Activated CD4-positive, alpha-beta T cell treated with anti-CD3 and anti-CD28 coated beads, Interleukin-2, amount 10 ng/mL, durations not matched to agents 7 days and 5 days (primary cell): ENCODE data around the gene MTFR1L. TPM values are rescaled to one million over a fixed set of nuclear protein-coding genes. Genes with fewer than 3 reads are reported as not detected.
"Not testable (repeated sequence)": the region's sequence is repeated elsewhere in the genome, so short reads cannot be mapped to it uniquely, and the experiment has no call there.

Source experiments
- CTCF ChIA-PET: fragments of 350-600 bp; sonication (Branson Sonifier 250); formaldehyde crosslinking; loops from one replicate; lab custom pipeline; 2021; ENCODE audit warnings: antibody characterized with exemption; lab: Charles Lee
- POLR2A ChIA-PET: fragments of 350-600 bp; sonication (Branson Sonifier 250); formaldehyde crosslinking; loops from one replicate; lab custom pipeline; 2021; ENCODE audit warnings: antibody characterized with exemption; lab: Charles Lee
- DNase-seq: peaks from one replicate; pipeline ENCODE4 v3.0.0-alpha.2; 2020
- H3K27ac Mint-ChIP-seq: one replicate; pipeline ENCODE4 v1.8.0; 2021; ENCODE audit warnings: mild to moderate bottlenecking, moderate library complexity, mixed read lengths
- H3K27me3 Mint-ChIP-seq: one replicate; pipeline ENCODE4 v1.8.0; 2021; ENCODE audit warnings: mixed read lengths
- H3K36me3 Mint-ChIP-seq: one replicate; pipeline ENCODE4 v1.8.0; 2021; ENCODE audit warnings: low read depth, mixed read lengths
- H3K4me1 Mint-ChIP-seq: one replicate; pipeline ENCODE4 v1.8.0; 2021; ENCODE audit warnings: mixed read lengths
- H3K4me3 Mint-ChIP-seq: one replicate; pipeline ENCODE4 v1.8.0; 2021; ENCODE audit warnings: mild to moderate bottlenecking, moderate library complexity, mixed read lengths
- H3K9me3 Mint-ChIP-seq: one replicate; pipeline ENCODE4 v1.8.0; 2021; ENCODE audit warnings: mixed read lengths
- total RNA-seq, 2 experiments: library from RNA; stranded (reverse); gene quantifications; one replicate each; pipeline ENCODE4 v1.2.3, GENCODE V29; 2021

The MTFR1L gene
- total RNA-seq, 2 experiments from 2014 or later = 38.9 to 42.1 TPM

DNA sequence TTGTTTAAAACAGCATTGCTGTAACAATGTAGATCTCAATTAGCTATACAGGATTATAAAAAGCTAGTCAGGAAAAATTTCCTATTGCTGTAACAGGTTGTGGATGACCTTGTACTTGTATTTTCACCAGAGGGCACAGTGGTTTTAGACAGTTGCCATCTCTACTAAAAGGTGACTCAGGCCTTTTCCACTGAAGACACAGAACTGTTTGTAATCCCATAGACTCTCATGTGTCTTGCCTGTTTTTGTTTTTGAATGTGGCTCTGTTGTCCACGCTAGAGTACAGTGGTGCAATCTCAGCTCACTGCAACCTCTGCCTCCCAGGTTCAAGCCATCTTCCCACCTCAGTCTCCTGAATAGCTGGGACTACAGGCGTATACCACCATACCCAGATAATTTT is 5.9 kb downstream of the MTFR1L start:
- POLR2A ChIA-PET = interaction anchor here (0.6 kb wide), 1 partner anchor 395 kb away, joined by 3 read pairs; no protein-coding TSS in a partner anchor
- H3K27ac Mint-ChIP-seq = no peak overlapping the region
- peaks cover 16% of the 10 kb centered on the region for H3K4me1 Mint-ChIP-seq
- CTCF ChIA-PET = interaction anchor here (0.6 to 1.9 kb wide), 3 partner anchors 9 to 172 kb away, joined by 3 to 4 read pairs (median 3); partner anchors contain the start of gene PAFAH2
- no peaks in the 10 kb centered on the region for H3K27me3 Mint-ChIP-seq
- DNase-seq = no peak
- no peak overlapping the region for H3K4me3 Mint-ChIP-seq
- H3K9me3 Mint-ChIP-seq = no peaks in the 10 kb centered on the region
- peaks cover 39% of the 10 kb centered on the region for H3K36me3 Mint-ChIP-seq

DNA sequence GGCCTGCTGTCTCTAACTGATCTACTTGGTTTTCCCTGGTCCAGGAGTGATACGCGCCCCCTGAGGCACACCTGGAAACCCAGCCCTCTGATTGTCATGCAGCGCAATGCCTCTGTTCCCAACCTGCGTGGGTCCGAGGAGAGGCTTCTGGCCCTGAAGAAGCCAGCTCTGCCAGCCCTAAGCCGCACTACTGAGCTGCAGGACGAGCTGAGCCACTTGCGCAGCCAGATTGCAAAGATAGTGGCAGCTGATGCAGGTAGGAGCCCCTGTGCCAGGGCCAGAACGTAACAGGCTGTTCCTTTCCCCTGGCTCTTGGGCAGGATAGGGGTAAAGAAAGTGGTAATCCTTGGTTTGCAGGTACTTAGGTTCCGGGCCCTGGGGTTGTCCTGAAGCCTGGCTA is 6.8 kb downstream of the MTFR1L start:
- Mint-ChIP-seq H3K4me1 (peaks cover 10% of the 10 kb centered on the region), H3K4me3 (no peak overlapping the region), H3K27ac (no peak overlapping the region), H3K27me3 (no peaks in the 10 kb centered on the region), H3K36me3 (peaks cover 43% of the 10 kb centered on the region), H3K9me3 (no peaks in the 10 kb centered on the region)
- ChIA-PET CTCF (no interaction called here), POLR2A (no interaction called here)
- no peak for DNase-seq

DNA sequence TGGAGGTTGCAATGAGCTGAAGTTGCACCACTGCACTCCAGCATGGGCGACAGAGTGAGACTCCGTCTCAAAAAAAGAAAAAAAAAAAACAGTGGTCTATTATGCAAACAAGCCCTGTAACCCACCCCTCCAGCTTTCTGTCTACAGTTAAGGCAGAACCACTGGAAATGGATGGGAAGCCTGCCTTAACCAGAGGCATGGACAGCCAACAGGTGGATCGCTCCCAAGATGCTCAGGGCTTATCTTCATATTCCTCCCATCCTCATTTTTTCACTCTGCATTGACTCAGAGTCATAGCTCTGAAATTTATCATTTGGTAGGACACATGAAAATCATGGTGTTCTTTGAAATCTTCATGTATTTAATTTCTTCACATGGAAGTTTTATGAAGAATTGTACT is 8.7 kb downstream of the MTFR1L start:
- H3K4me3 Mint-ChIP-seq = no peak overlapping the region
- H3K9me3 Mint-ChIP-seq = no peaks in the 10 kb centered on the region
- ChIA-PET POLR2A (no interaction called here), CTCF (interaction anchor here (0.6 to 1.0 kb wide), 2 partner anchors 19 to 59 kb away, joined by 3 read pairs; no protein-coding TSS in a partner anchor)
- H3K4me1 Mint-ChIP-seq = peaks cover 12% of the 10 kb centered on the region
- no peak for DNase-seq
- H3K36me3 Mint-ChIP-seq = peaks cover 54% of the 10 kb centered on the region
- no peaks in the 10 kb centered on the region for H3K27me3 Mint-ChIP-seq
- peak overlapping the region; percentile 6 for H3K27ac Mint-ChIP-seq

DNA sequence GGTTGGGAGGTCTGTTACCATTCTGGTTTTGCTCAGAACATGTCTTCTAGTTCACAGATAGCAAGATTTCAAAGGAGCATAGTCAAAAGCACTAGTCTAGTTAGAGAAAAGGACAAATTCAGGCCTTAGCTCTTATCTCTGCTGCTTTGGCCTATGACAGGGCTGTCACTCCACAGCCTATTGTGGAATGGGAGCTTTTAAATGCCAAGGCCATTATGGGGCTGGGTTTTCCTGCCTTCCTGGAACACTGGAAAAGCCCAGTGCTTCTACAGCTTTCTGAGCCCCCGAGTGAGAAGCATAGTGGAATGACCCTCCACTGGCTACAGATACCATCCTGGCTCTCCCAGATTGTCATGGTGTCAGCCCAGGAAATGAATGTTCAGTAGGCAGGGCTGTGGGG is 9.3 kb downstream of the MTFR1L start:
- ChIA-PET CTCF (interaction anchor here (0.6 to 1.5 kb wide), 3 partner anchors 18 to 205 kb away, joined by 3 to 4 read pairs (median 3); no protein-coding TSS in a partner anchor), POLR2A (no interaction called here)
- H3K27me3 Mint-ChIP-seq = no peaks in the 10 kb centered on the region
- no peak for DNase-seq
- H3K27ac Mint-ChIP-seq = no peak overlapping the region
- peaks cover 12% of the 10 kb centered on the region for H3K4me1 Mint-ChIP-seq
- no peak overlapping the region for H3K4me3 Mint-ChIP-seq
- no peaks in the 10 kb centered on the region for H3K9me3 Mint-ChIP-seq
- peaks cover 57% of the 10 kb centered on the region for H3K36me3 Mint-ChIP-seq

DNA sequence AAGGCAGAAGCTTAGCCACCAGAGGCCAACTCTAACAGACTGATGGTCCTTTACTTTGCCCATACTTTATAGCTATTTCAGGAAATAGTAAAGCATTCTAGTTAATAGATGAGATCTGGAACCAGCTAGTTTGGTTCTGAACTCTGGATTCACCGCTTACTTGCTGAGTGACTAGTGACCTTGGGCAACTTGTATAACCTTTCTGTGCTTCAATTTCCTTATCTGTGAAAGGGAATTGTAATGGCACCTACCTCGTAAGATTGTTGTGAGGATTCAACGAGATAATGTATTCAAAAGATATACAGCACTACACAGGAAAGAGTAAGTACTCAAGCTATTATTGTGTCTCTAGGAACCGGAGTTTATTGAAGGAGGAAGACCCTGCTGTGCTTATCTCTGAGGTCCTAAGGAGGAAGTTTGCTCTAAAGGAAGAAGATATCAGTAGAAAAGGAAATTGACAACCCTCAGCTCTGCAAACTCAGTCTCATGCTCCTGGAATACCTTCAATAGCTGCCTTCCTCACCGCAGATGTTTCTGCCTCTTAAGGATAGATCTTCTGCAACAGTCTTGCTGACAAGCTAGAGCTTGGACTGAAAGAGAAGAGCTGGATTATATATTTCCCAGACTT is 11.9 kb downstream of the MTFR1L start:
- Mint-ChIP-seq H3K4me1 (peaks cover 12% of the 10 kb centered on the region), H3K36me3 (peaks cover 68% of the 10 kb centered on the region), H3K27ac (no peak overlapping the region), H3K9me3 (no peaks in the 10 kb centered on the region), H3K27me3 (no peaks in the 10 kb centered on the region), H3K4me3 (no peak overlapping the region)
- ChIA-PET POLR2A (no interaction called here), CTCF (interaction anchor here (1.0 to 1.8 kb wide), 4 partner anchors 11 to 289 kb away, joined by 3 to 4 read pairs (median 4); no protein-coding TSS in a partner anchor)
- no peak for DNase-seq

- peaks cover 63% of the 10 kb centered on the region for H3K36me3 Mint-ChIP-seq
- no peaks in the 10 kb centered on the region for H3K27me3 Mint-ChIP-seq
- CTCF ChIA-PET = interaction anchor here (1.0 to 1.8 kb wide), 3 partner anchors 12 to 63 kb away, joined by 3 to 4 read pairs (median 4); no protein-coding TSS in a partner anchor
- no peak overlapping the region for H3K27ac Mint-ChIP-seq
- H3K4me1 Mint-ChIP-seq = peaks cover 12% of the 10 kb centered on the region
- no peak for DNase-seq
- no peak overlapping the region for H3K4me3 Mint-ChIP-seq
- POLR2A ChIA-PET = no interaction called here
- no peaks in the 10 kb centered on the region for H3K9me3 Mint-ChIP-seq
Measured at GRCh38 chr1:25832336-25833037, 12.7 kb downstream of the MTFR1L start.

DNA sequence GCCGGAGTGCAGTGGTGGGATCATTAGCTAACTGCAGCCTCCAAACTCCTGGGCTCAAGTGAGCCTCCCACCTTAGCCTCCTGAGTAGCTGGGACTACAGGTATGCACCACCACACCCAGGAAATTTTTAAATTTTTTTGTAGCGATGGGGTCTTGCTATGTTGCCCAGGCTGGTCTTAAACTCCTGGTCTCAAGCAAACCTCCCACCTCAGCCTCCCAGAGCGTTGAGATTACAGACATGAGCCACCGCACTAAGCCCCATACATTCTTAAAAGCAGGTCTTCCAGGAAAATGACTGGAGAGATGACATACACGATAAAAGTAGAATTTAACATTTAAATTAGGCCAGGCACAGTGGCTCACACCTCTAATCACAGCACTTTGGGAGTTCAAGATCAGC is 13.4 kb downstream of the MTFR1L start:
- H3K27ac Mint-ChIP-seq = no peak overlapping the region
- no peaks in the 10 kb centered on the region for H3K27me3 Mint-ChIP-seq
- H3K9me3 Mint-ChIP-seq = no peaks in the 10 kb centered on the region
- ChIA-PET CTCF (interaction anchor here (0.6 kb wide), 1 partner anchor 118 kb away, joined by 3 read pairs; no protein-coding TSS in a partner anchor), POLR2A (interaction anchor here (0.6 kb wide), 1 partner anchor 23 kb away, joined by 3 read pairs; no protein-coding TSS in a partner anchor)
- no peak overlapping the region for H3K4me3 Mint-ChIP-seq
- H3K36me3 Mint-ChIP-seq = peaks cover 57% of the 10 kb centered on the region
- H3K4me1 Mint-ChIP-seq = peaks cover 12% of the 10 kb centered on the region
- no peak for DNase-seq

DNA sequence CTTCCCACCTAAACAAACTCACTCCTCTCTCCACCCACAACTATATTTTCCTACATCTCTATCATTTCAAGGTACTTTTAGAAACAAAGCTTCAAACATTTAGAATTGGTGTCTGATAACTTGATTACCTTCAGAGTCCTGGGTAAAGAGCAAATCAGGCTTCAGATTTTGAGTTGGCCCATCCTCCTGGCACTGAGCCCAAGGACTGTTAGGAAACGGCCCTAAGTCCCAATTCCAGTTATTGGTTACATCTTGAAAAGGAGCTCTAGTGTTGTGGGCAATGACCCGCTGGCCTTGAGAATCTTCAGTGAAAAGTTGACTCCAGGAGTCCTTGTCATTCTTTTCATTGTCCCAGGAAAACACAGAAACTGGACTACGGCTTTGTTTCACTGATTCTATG is 15.1 kb downstream of the MTFR1L start:
- POLR2A ChIA-PET = no interaction called here
- Mint-ChIP-seq H3K27me3 (no peaks in the 10 kb centered on the region), H3K36me3 (peaks cover 45% of the 10 kb centered on the region), H3K4me1 (peaks cover 12% of the 10 kb centered on the region), H3K4me3 (no peak overlapping the region), H3K9me3 (no peaks in the 10 kb centered on the region), H3K27ac (no peak overlapping the region)
- CTCF ChIA-PET = interaction anchor here (1.0 to 1.1 kb wide), 2 partner anchors 13 to 61 kb away, joined by 3 read pairs; no protein-coding TSS in a partner anchor
- no peak for DNase-seq

GRCh38 chr1:25836695-25837094 is 16.9 kb downstream of the MTFR1L start:
- Mint-ChIP-seq H3K9me3 (no peaks in the 10 kb centered on the region), H3K27ac (no peak overlapping the region), H3K4me3 (no peak overlapping the region), H3K4me1 (peaks cover 7% of the 10 kb centered on the region), H3K36me3 (peaks cover 29% of the 10 kb centered on the region), H3K27me3 (no peaks in the 10 kb centered on the region)
- CTCF ChIA-PET = no interaction called here
- no peak for DNase-seq
- POLR2A ChIA-PET = no interaction called here

GRCh38 chr1:25837262-25837875 is 17.6 kb downstream of the MTFR1L start:
- CTCF ChIA-PET = interaction anchor here (0.5 kb wide), 1 partner anchor 392 kb away, joined by 4 read pairs; no protein-coding TSS in a partner anchor
- peaks cover under 1% of the 10 kb centered on the region for H3K4me1 Mint-ChIP-seq
- no peak overlapping the region for H3K4me3 Mint-ChIP-seq
- no peak for DNase-seq
- POLR2A ChIA-PET = no interaction called here
- H3K27ac Mint-ChIP-seq = no peak overlapping the region
- H3K27me3 Mint-ChIP-seq = no peaks in the 10 kb centered on the region
- H3K9me3 Mint-ChIP-seq = no peaks in the 10 kb centered on the region
- H3K36me3 Mint-ChIP-seq = peaks cover 26% of the 10 kb centered on the region

DNA sequence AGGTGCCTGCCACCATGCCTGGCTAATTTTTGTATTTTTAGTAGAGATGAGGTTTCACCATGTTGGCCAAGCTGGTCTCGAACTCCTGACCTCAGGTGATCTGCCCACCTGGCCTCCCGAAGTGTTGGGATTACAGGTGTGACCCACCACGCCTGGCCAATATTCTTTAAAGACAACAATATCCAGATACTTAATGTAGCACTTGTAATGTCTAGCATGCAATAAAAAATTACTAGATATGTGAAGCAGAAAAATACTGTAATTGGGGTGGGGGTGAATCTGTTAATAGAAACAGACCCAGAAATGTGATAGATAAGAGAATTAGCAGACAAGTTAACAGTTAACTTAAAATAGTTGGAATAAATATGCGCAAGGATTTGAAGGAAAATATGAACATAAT is 20.1 kb downstream of the MTFR1L start:
- H3K27ac Mint-ChIP-seq, POLR2A ChIA-PET, H3K9me3 Mint-ChIP-seq, H3K4me1 Mint-ChIP-seq, DNase-seq, H3K27me3 Mint-ChIP-seq, H3K4me3 Mint-ChIP-seq: not testable (repeated sequence)
- CTCF ChIA-PET = interaction anchor here (0.6 to 1.3 kb wide), 2 partner anchors 17 to 113 kb away, joined by 3 to 4 read pairs; no protein-coding TSS in a partner anchor
- H3K36me3 Mint-ChIP-seq = peaks cover 10% of the 10 kb centered on the region

DNA sequence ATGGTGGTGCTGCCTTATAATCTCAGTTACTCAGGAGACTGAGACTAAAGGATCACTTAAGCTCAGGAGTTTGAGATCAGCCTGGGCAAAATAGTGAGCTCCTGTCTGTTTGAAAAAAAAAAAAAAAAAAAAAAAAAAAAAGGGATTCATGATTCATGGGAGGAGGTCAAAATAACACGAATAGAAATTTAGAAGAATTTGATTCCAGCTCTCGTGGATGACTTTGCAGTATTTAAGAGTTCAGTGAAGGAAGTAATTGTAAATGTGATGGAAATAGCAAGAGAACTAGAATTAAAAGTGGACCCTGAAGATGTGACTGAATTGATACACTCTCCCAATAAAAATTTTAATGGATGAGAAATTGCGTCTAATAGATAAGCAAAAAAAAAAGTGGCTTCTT is 23.7 kb downstream of the MTFR1L start:
- Mint-ChIP-seq H3K36me3 (peaks cover 3% of the 10 kb centered on the region), H3K9me3 (no peaks in the 10 kb centered on the region), H3K27ac (no peak overlapping the region), H3K4me3 (no peak overlapping the region), H3K4me1 (no peaks in the 10 kb centered on the region), H3K27me3 (no peaks in the 10 kb centered on the region)
- POLR2A ChIA-PET = no interaction called here
- DNase-seq = no peak
- CTCF ChIA-PET = interaction anchor here (0.7 kb wide), 1 partner anchor 24 kb away, joined by 3 read pairs; the partner anchor contains the start of gene MTFR1L
